ENCODE measurements around the gene OSBPL8.

GRCh38 chr12:76387614-76388013 lies 172.0 kb downstream of the OSBPL8 start:
- TF ChIP-seq POLR2AphosphoS5 (IDR thresholded peaks at IDR 0.05; ENCODE audit: low read length) (no peak), BCLAF1 (IDR thresholded peaks at IDR 0.05) (no peak), MAX (IDR thresholded peaks at IDR 0.05; ENCODE audit: low read depth, low read length) (no peak), CEBPZ (IDR thresholded peaks at IDR 0.05; ENCODE audit: low read depth, low read length) (no peak), GATAD2B (conservative IDR thresholded peaks at IDR 0.05; ENCODE audit: low read depth) (no peak), CTCF (IDR thresholded peaks at IDR 0.05 in 2 of 3, conservative IDR thresholded peaks at IDR 0.05 in 1 of 3; ENCODE audit: control insufficient read depth in 2 of 3, extremely low read depth in 1 of 3, insufficient read depth in 1 of 3, low read depth in 3 of 3, low read length in 3 of 3) (no peak), BACH1 (IDR thresholded peaks at IDR 0.05; ENCODE audit: borderline replicate concordance) (no peak), EP300 (IDR thresholded peaks at IDR 0.05; ENCODE audit: borderline replicate concordance in 1 of 2, control insufficient read depth in 1 of 2, low read depth in 2 of 2, low read length in 2 of 2) (no peak), POLR2A (IDR thresholded peaks at IDR 0.05; ENCODE audit: low read depth, low read length) (no peak), BCL3 (IDR thresholded peaks at IDR 0.05; ENCODE audit: borderline replicate concordance, insufficient read depth, low read depth, low read length, poor library complexity, severe bottlenecking) (no peak)

Data from GM12878 (cell line).